HT-29 (cell line): ENCODE data around the gene INPP5A. TPM values are rescaled to one million over a fixed set of nuclear protein-coding genes. Genes with fewer than 3 reads are reported as not detected.
"Not testable (repeated sequence)": the region's sequence is repeated elsewhere in the genome, so short reads cannot be mapped to it uniquely, and the experiment has no call there.

Experiments
- DNase-seq: peaks from one replicate; pipeline ENCODE4 v3.0.0-alpha.2; 2015; ENCODE audit warnings: low spot score
- total RNA-seq: library from RNA; depleted of rRNA; stranded (reverse); fragments of >200 nt; shearing (Covaris generic); gene quantifications from 2 replicates; pipeline ENCODE4 v1.2.3, GENCODE V29; 2014

INPP5A gene
- total RNA-seq, 1 experiment from 2014 or later: 22.7 TPM

DNA sequence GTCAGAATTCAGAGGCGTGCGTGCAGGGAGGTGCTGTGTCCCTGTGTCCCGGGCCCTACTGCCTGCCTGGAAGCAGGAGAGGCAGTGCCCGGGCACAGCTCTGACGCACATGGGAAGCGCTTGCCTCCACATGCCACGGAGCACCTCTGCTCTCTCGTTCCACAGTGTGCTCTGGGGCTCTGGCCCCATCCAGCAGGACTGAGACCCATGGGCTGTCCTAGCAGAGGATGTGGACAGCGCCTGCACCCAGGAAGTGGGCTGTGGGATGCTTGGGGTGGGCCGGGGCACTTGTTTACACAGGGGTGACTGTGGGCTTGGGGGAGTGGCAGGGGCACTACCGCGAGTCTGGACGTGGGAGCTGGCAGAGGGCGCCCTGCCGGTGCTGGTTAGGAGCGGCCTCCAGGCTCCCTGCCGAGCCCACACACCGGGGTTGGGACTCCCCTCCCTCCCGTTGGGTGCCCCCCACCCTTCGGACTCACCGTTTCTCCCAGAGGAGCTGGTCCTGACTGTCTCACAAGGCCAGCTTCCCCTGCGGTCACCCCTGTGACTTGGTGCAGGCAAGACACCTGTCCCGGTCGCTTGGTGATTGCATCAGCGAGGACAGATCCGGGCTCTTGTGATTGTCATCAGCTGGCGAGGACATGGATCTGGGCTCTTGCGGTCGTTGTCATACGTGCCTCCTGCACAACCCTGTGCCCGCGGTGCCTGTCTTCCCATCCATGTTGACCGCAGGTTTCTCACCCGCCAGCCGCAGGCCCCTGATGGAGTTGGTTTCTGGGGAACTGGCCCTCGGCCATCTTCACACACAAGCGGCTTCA, 165.2 kb downstream of the INPP5A start:
- no peak for DNase-seq

- DNase-seq: no peak
These were observed 165.9 kb downstream of the INPP5A start for GRCh38 chr10:132703419-132704007.

- DNase-seq: no peak
These were observed 166.6 kb downstream of the INPP5A start for GRCh38 chr10:132704008-132704814.

- DNase-seq: not testable (repeated sequence)
These were observed 167.2 kb downstream of the INPP5A start for GRCh38 chr10:132704815-132705064.

- no peak for DNase-seq
These were observed 167.6 kb downstream of the INPP5A start for GRCh38 chr10:132705173-132705572.

- DNase-seq: no peak
These were observed 168.4 kb downstream of the INPP5A start for GRCh38 chr10:132705943-132706342.

DNA sequence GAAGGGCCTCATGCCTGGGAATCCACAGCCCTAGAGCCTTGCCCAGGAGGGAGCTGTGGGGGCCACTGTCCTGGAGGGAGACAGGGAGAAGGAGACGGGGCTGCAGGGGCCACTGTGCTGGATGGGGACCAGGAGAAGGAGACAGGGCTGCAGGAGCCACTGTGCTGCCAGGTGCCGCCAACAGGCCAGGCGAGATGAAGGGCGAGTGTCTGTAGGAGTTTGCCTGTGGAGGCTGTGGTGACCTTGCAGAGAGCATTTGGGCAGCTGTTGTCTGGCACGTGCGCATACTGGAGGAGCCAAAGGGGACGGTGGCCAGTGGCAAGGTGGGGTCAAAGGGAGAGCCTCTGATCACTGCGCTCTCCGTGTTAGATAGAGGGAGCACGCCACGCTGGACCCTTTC, 169.1 kb downstream of the INPP5A start:
- DNase-seq: no peak

DNA sequence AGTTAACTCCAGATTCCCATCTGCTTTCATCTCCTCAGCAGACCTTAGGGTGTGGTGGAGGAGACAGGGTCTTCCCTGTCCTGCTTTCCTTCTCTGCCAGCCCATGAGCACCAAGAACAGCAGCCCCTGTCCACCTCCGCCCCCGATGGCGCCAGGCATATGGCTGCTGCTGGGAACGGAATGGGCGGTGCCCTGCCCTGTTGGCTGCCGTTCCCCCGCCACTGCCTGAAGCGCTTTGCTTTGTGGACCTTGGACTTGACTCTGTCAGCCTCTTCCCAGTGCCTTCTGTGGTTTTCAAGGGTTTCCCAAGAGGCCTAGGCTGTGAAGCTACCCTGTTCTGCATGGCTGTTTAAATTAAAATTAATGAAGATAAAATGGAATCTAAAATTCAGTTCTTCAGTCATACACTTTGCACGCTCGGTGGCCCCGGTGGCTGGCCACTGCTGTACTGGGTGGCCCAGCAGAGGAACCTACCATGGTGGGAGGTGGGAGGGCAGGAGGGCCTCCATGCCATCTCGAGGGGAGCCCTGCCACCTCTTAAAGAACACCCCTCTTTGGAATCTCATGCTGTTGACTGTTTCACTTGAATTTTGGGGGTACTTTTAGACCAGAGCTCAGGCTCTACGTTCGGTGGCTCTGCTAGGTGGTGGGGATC, 169.7 kb downstream of the INPP5A start:
- peak; percentile 39 for DNase-seq

GRCh38 chr10:132707776-132708171, 170.2 kb downstream of the INPP5A start:
- no peak for DNase-seq

- no peak for DNase-seq
These were observed 170.9 kb downstream of the INPP5A start for GRCh38 chr10:132708441-132708840.

- no peak for DNase-seq
These were observed 171.3 kb downstream of the INPP5A start for GRCh38 chr10:132708936-132709335.

- DNase-seq: no peak
These were observed 171.9 kb downstream of the INPP5A start for GRCh38 chr10:132709471-132709951.

- DNase-seq: no peak
These were observed 172.6 kb downstream of the INPP5A start for GRCh38 chr10:132710036-132710686.

- DNase-seq: no peak
These were observed 173.4 kb downstream of the INPP5A start for GRCh38 chr10:132710746-132711612.

- DNase-seq: no peak
These were observed 174.1 kb downstream of the INPP5A start for GRCh38 chr10:132711613-132712121.

- no peak for DNase-seq
These were observed 174.7 kb downstream of the INPP5A start for GRCh38 chr10:132712291-132712690.

DNA sequence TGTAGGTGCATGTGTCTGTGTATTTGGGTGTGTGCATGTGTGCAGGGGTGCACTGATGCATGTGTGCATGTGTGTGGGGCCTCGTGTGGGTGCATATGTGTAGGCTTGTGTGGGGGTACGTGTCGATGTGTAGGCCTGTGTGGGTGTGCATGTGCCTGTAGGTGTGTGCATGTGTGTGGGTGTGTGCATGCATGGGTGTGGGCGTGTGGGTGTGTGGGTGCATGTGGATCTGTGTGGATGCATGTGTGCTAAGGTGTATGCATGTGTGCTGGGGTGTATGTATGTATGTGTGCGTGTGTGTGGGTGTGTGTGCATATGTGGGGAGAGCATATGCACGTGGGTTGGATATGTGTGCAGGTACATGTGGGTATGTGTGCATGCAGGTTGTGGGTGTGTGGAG, 175.2 kb downstream of the INPP5A start:
- DNase-seq: no peak

DNA sequence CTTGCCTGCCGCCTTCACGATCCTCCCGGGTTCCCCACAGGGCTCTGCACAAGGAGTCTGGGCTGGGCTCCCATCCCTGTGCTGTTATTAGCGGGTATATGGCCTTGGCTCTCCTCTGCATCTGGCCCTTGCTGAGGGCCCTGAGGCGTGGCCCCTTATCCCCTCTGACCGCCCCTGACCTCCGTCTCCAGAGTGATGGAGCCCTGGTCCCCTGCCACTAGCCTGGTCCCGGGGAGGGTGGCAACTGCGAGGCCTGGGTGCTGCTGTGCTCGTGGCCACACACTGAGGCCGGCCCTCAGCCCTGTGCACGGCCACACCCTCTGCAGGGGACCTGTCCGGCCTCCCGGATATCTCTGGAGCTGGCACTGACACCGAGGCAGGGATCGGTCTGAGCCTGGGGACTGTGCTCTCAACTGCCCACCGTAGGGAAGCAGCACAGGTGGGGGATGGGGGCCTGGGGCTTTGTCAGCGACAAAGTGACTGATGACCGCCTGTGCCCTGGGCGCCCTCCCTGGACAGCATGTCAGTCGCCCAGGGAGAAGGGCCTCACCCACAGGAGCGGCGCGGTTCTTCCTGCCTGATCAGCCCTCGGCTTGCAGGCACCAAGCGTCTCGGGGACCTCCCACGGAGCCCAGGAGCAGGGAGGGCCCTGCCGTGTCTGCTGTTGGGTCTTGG, 176.0 kb downstream of the INPP5A start:
- DNase-seq: no peak

DNA sequence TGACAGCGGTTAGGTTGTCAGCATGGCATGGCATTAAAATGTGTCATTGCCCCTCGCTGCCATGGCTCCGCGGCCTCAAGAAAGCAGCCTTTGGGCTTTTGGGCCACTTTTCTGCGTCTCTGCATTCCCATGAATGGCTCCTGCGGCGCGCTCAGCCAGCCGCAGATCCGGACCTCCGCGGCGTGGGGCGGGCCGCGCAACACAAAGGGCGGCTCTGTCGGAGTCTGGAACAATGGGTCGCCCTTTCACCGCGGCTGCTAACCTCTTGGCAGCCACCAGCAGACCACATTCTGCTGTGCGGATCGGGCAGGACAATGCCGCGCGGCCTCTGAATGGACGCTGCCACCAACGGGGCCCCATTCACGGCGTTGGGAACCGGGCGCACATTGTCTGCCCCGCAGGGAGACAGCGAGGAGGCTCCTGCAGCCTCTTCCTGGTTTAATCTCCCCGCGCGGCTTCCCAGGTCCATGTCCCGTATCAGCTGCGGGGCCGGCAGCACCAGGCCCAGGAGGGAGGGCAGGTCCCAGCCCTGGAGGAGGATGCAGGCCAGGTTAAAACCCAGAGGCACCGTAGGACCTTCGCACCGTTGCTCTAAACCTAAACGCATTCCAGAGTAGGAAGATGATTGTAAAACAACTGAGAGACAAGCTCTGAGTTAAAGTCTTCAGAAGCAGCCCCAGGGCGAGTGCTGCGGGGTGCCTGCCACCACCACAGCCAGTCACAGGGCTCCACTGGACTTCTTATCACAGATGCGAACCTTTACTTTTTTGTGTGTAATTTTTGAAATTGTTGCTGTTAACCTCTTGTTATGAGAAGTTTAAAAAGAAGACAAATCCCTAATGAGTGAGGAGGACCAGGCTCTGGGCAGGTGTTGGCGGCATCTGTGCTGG, 176.8 kb downstream of the INPP5A start:
- DNase-seq: no peak
